CD8-positive, alpha-beta memory T cell (primary cell): ENCODE results near the gene ADO. TPM values are rescaled to one million over a fixed set of nuclear protein-coding genes. Genes with fewer than 3 reads are reported as not detected.

Experiments used
- CTCF ChIA-PET: fragments of 350-600 bp; sonication (Branson Sonifier 250); formaldehyde crosslinking; loops from one replicate; lab custom pipeline; 2021; ENCODE audit warnings: antibody characterized with exemption; lab: Charles Lee
- POLR2A ChIA-PET: fragments of 350-600 bp; sonication (Branson Sonifier 250); formaldehyde crosslinking; loops from one replicate; lab custom pipeline; 2021; ENCODE audit warnings: antibody characterized with exemption; lab: Charles Lee
- DNase-seq, 5 donors: peaks; one replicate each; pipeline versions ENCODE4 v3.0.0 to v3.0.0-alpha.2; 2020 to 2022; ENCODE audit warnings: mixed read lengths in 1 of 5
- H3K27ac ChIP-seq: one replicate; pipeline ENCODE4 v1.7.0; 2013; ENCODE audit warnings: low read depth, mild to moderate bottlenecking, low read length, moderate library complexity
- H3K27me3 ChIP-seq: 2 replicates; pipeline ENCODE4 v1.7.0; 2013; ENCODE audit warnings: low read length, mild to moderate bottlenecking; ENCODE audit not compliant: insufficient read depth, poor library complexity, severe bottlenecking
- H3K36me3 ChIP-seq: 2 replicates; pipeline ENCODE4 v1.7.0; 2013; ENCODE audit warnings: mild to moderate bottlenecking, low read length, moderate library complexity; ENCODE audit not compliant: insufficient read depth
- H3K4me1 ChIP-seq: 2 replicates; pipeline ENCODE4 v1.7.0; 2013; ENCODE audit warnings: mild to moderate bottlenecking, low read length, moderate library complexity; ENCODE audit not compliant: insufficient read depth
- H3K4me3 ChIP-seq: 2 replicates; pipeline ENCODE4 v1.7.0; 2013; ENCODE audit warnings: mild to moderate bottlenecking, low read length
- H3K9me3 ChIP-seq: 2 replicates; pipeline ENCODE4 v1.7.0; 2013; ENCODE audit warnings: mild to moderate bottlenecking, low read length
- H3K27ac Mint-ChIP-seq, 8 donors: one replicate each; pipeline ENCODE4 v1.8.0; 2020 to 2021; ENCODE audit warnings: mixed read lengths in 8 of 8, mild to moderate bottlenecking in 6 of 8, inconsistent platforms in 3 of 8, moderate library complexity in 3 of 8
- H3K27me3 Mint-ChIP-seq, 2 donors: one replicate each; pipeline ENCODE4 v1.8.0; 2020 to 2021; ENCODE audit warnings: mixed read lengths in 2 of 2, mild to moderate bottlenecking in 1 of 2, moderate library complexity in 1 of 2
- H3K36me3 Mint-ChIP-seq, 3 donors: one replicate each; pipeline ENCODE4 v1.8.0; 2020 to 2021; ENCODE audit warnings: mixed read lengths in 3 of 3, inconsistent platforms in 1 of 3, mild to moderate bottlenecking in 1 of 3
- H3K4me1 Mint-ChIP-seq, 3 donors: one replicate each; pipeline ENCODE4 v1.8.0; 2020 to 2021; ENCODE audit warnings: mixed read lengths in 3 of 3, inconsistent platforms in 1 of 3, mild to moderate bottlenecking in 1 of 3
- H3K4me3 Mint-ChIP-seq, 7 donors: one replicate each; pipeline ENCODE4 v1.8.0; 2020 to 2021; ENCODE audit warnings: mixed read lengths in 7 of 7, mild to moderate bottlenecking in 6 of 7, moderate library complexity in 4 of 7, inconsistent platforms in 2 of 7
- H3K9me3 Mint-ChIP-seq, 5 donors: one replicate each; pipeline ENCODE4 v1.8.0; 2020 to 2022; ENCODE audit warnings: mixed read lengths in 5 of 5, mild to moderate bottlenecking in 3 of 5, moderate library complexity in 2 of 5, inconsistent platforms in 1 of 5
- polyA plus RNA-seq: library from polyadenylated mRNA; unstranded; fragments of 300-500 nt; fragmentation: Illumina TruSeq; gene quantifications from one replicate; pipeline ENCODE4 v1.2.3, GENCODE V29; 2021
- total RNA-seq, 2 experiments: library from RNA; stranded (reverse); gene quantifications; one replicate each; pipeline ENCODE4 v1.2.3, GENCODE V29; 2021

ADO gene
- total and polyA plus RNA-seq, 3 experiments from 2014 or later: 2.8 to 39.4 (median 38.4) TPM

- POLR2A ChIA-PET: no interaction called here
- Mint-ChIP-seq H3K27ac (peak overlapping the region; percentile 4 to 69 (median 32)), H3K4me3 (peak overlapping the region in 3 of 7 donors; percentile 15 to 62 (median 38)), H3K36me3 (peaks cover 0 to 22% (median 11%) of the 10 kb centered on the region in 3 donors), H3K9me3 (no peaks in the 10 kb centered on the region), H3K4me1 (peaks cover 61 to 82% (median 68%) of the 10 kb centered on the region in 3 donors), H3K27me3 (peaks cover 8 to 18% of the 10 kb centered on the region in 2 donors)
- Histone ChIP-seq H3K36me3 (no peaks in the 10 kb centered on the region), H3K4me1 (peaks cover 49% of the 10 kb centered on the region), H3K27me3 (no peaks in the 10 kb centered on the region), H3K9me3 (no peaks in the 10 kb centered on the region), H3K4me3 (no peak overlapping the region), H3K27ac (no peak overlapping the region)
- CTCF ChIA-PET: no interaction called here
- DNase-seq: peak in 1 of 5 donors; percentile 53
Measured at GRCh38 chr10:62811159-62811875, 6.8 kb downstream of the ADO start.

- Mint-ChIP-seq H3K4me1 (peaks cover 52 to 77% (median 64%) of the 10 kb centered on the region in 3 donors), H3K36me3 (peaks cover 0 to 26% (median 8%) of the 10 kb centered on the region in 3 donors), H3K27ac (peak overlapping the region in 2 of 8 donors; percentile 28 to 90), H3K27me3 (peaks cover 13 to 18% of the 10 kb centered on the region in 2 donors), H3K9me3 (no peaks in the 10 kb centered on the region), H3K4me3 (peak overlapping the region in 4 of 7 donors; percentile 11 to 74 (median 52))
- H3K9me3 ChIP-seq: no peaks in the 10 kb centered on the region
- no peaks in the 10 kb centered on the region for H3K36me3 ChIP-seq
- H3K4me1 ChIP-seq: peaks cover 38% of the 10 kb centered on the region
- no peaks in the 10 kb centered on the region for H3K27me3 ChIP-seq
- H3K4me3 ChIP-seq: no peak overlapping the region
- ChIA-PET CTCF (no interaction called here), POLR2A (no interaction called here)
- no peak for DNase-seq
- no peak overlapping the region for H3K27ac ChIP-seq
Measured at GRCh38 chr10:62812672-62813439, 8.3 kb downstream of the ADO start.

- Histone ChIP-seq H3K4me3 (no peak overlapping the region), H3K9me3 (no peaks in the 10 kb centered on the region), H3K27me3 (no peaks in the 10 kb centered on the region), H3K4me1 (peaks cover 39% of the 10 kb centered on the region), H3K27ac (no peak overlapping the region), H3K36me3 (no peaks in the 10 kb centered on the region)
- ChIA-PET POLR2A (interaction anchor here (4.8 kb wide), 1 partner anchor 8 kb away, joined by 63 read pairs; the partner anchor contains the start of gene ADO), CTCF (no interaction called here)
- Mint-ChIP-seq H3K36me3 (peaks cover 0 to 23% (median 4%) of the 10 kb centered on the region in 3 donors), H3K27me3 (peaks cover 13 to 21% of the 10 kb centered on the region in 2 donors), H3K9me3 (no peaks in the 10 kb centered on the region), H3K4me3 (peak overlapping the region in 5 of 7 donors; percentile 34 to 98 (median 75)), H3K4me1 (peaks cover 52 to 75% (median 62%) of the 10 kb centered on the region in 3 donors), H3K27ac (peak overlapping the region in 1 of 8 donors; percentile 90)
- no peak for DNase-seq
Measured at GRCh38 chr10:62813453-62813852, 8.9 kb downstream of the ADO start.

- H3K36me3 Mint-ChIP-seq: peaks cover 0 to 19% (median 0%) of the 10 kb centered on the region in 3 donors
- peak overlapping the region; percentile 75 to 98 (median 93) for H3K4me3 Mint-ChIP-seq
- ChIA-PET POLR2A (interaction anchor here (4.8 kb wide), 1 partner anchor 9 kb away, joined by 63 read pairs; the partner anchor contains the start of gene ADO), CTCF (interaction anchor here (1.0 to 6.3 kb wide), 2 partner anchors 10 to 204 kb away, joined by 4 to 76 read pairs; partner anchors contain the start of gene ADO)
- Histone ChIP-seq H3K27me3 (peaks cover 2% of the 10 kb centered on the region), H3K4me3 (no peak overlapping the region), H3K36me3 (no peaks in the 10 kb centered on the region), H3K4me1 (peaks cover 43% of the 10 kb centered on the region), H3K27ac (no peak overlapping the region), H3K9me3 (no peaks in the 10 kb centered on the region)
- DNase-seq: no peak
- no peaks in the 10 kb centered on the region for H3K9me3 Mint-ChIP-seq
- peaks cover 14 to 23% of the 10 kb centered on the region in 2 donors for H3K27me3 Mint-ChIP-seq
- H3K4me1 Mint-ChIP-seq: peaks cover 48 to 74% (median 59%) of the 10 kb centered on the region in 3 donors
- peak overlapping the region in 1 of 8 donors; percentile 70 for H3K27ac Mint-ChIP-seq
Measured at GRCh38 chr10:62813981-62814380, 9.5 kb downstream of the ADO start.

- H3K36me3 Mint-ChIP-seq: peaks cover 0 to 18% (median 0%) of the 10 kb centered on the region in 3 donors
- POLR2A ChIA-PET: interaction anchor here (0.9 to 4.8 kb wide), 5 partner anchors 9 to 218 kb away, joined by 3 to 63 read pairs (median 3); partner anchors contain the start of gene ADO
- H3K4me1 Mint-ChIP-seq: peaks cover 48 to 76% (median 59%) of the 10 kb centered on the region in 3 donors
Measured at GRCh38 chr10:62814756-62815380, 10.3 kb downstream of the ADO start.

GRCh38 chr10:62815381-62816075 lies 11.0 kb downstream of the ADO start:
- Histone ChIP-seq H3K36me3 (no peaks in the 10 kb centered on the region), H3K27me3 (peaks cover 15% of the 10 kb centered on the region), H3K27ac (peak overlapping the region; percentile 72), H3K4me3 (peak overlapping the region; percentile 91), H3K4me1 (peaks cover 46% of the 10 kb centered on the region), H3K9me3 (no peaks in the 10 kb centered on the region)
- ChIA-PET CTCF (interaction anchor here (1.1 to 6.3 kb wide), 12 partner anchors 11 to 905 kb away, joined by 3 to 91 read pairs (median 11); partner anchors contain the start of gene ADO), POLR2A (interaction anchor here (0.9 to 4.8 kb wide), 10 partner anchors 10 to 319 kb away, joined by 3 to 63 read pairs (median 4); partner anchors contain the start of genes ADO and NRBF2)
- peaks cover 0 to 15% (median 0%) of the 10 kb centered on the region in 3 donors for H3K36me3 Mint-ChIP-seq
- H3K27me3 Mint-ChIP-seq: peaks cover 26 to 39% of the 10 kb centered on the region in 2 donors
- no peaks in the 10 kb centered on the region for H3K9me3 Mint-ChIP-seq
- peaks cover 47 to 70% (median 56%) of the 10 kb centered on the region in 3 donors for H3K4me1 Mint-ChIP-seq
- H3K4me3 Mint-ChIP-seq: peak overlapping the region; percentile 91 to 100 (median 96)
- H3K27ac Mint-ChIP-seq: peak overlapping the region in 7 of 8 donors; percentile 89 to 99 (median 97)
- DNase-seq: peak in 2 of 5 donors; percentile 20 to 40

More at GRCh38 chr10:62814756-62815380, 10.3 kb downstream of the ADO start:
- Mint-ChIP-seq H3K27ac (peak overlapping the region in 2 of 8 donors; percentile 39 to 70), H3K9me3 (no peaks in the 10 kb centered on the region), H3K4me3 (peak overlapping the region; percentile 91 to 100 (median 96)), H3K27me3 (peaks cover 21 to 32% of the 10 kb centered on the region in 2 donors)
- no peaks in the 10 kb centered on the region for H3K9me3 ChIP-seq
- H3K27ac ChIP-seq: no peak overlapping the region
- peak overlapping the region; percentile 91 for H3K4me3 ChIP-seq
- CTCF ChIA-PET: interaction anchor here (1.0 to 6.3 kb wide), 5 partner anchors 11 to 204 kb away, joined by 4 to 91 read pairs (median 50); partner anchors contain the start of gene ADO
- DNase-seq: peak in 1 of 5 donors; percentile 7
- no peaks in the 10 kb centered on the region for H3K36me3 ChIP-seq
- H3K27me3 ChIP-seq: peaks cover 9% of the 10 kb centered on the region
- H3K4me1 ChIP-seq: peaks cover 46% of the 10 kb centered on the region
